GOT3 (cell line): Measurements from ENCODE around the gene KCNT1.

Experiments used
- DNase-seq: peaks from one replicate; lab custom pipeline; 2025; ENCODE audit warnings: mixed read lengths; lab: John Stamatoyannopoulos, UW

KCNT1 gene

DNA sequence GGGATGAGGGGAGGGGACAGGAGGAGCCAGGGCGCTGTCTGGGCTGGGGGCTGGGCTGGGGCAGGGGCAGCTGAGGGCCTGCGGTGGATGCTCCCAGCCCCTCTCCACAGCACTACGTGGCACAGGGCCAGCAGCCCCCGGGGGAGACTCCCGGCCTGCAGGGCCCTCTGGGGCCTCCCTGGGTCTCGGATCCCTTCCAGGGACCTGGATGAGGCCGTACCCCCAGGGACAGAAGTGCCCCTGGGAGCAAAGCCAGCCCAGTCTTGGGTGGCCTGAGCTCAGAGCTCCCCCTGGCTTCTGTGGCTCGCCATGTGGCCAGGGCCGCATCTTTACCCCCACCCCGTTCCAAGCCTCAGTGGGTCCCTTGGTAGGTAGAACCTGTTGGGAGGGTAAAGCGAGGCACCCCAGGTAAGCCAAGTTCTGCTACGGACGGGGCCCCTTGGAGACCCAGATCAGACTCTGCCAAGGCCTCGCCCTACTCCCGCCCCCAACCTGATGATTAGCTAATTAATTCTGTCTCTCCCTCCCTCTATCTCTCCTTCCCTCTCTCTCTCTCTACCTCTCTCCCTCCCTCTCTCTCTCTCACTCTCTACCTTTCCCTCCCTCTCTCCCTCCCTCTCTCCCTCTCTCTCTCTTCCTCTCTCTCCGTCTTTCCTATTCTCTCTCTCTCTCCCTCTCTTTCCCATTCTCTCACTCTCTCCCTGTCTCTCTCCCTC is 24.3 kb downstream of the KCNT1 start:
- DNase-seq: no peak

- DNase-seq: no peak
Observed at GRCh38 chr9:135727257-135727875, 25.4 kb downstream of the KCNT1 start.

DNA sequence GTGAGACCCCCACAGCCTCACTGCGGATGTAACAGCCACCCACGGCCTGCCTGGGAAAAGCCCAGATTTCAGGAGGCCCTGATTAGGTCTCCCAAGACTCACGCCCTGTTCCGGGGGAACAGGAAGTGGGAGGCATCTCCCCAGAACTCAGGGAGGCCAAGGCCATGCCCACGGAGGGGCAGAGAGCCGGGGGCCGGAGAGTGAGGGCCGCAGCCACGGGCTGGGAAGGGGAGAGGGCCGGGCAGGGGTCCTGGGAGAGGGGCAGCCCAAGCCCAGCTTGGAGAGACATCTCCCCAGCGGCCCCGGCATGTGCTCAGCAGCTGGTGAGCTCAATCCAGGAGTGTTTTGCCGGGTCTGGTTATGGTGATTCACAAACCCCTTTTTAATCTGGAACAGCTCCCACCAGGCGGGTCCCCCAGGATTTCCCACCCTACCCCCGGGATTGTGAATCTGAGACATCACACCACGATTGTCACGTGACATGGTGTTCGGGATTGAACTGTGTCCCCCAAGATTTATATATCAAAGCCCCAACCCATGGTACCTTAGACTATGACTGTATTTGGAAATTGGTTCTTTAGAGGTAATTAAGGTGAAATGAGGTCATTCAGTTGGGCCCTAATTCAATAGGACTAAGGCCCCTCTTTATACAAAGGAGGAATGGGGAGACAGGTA is 26.6 kb downstream of the KCNT1 start:
- no peak for DNase-seq

DNA sequence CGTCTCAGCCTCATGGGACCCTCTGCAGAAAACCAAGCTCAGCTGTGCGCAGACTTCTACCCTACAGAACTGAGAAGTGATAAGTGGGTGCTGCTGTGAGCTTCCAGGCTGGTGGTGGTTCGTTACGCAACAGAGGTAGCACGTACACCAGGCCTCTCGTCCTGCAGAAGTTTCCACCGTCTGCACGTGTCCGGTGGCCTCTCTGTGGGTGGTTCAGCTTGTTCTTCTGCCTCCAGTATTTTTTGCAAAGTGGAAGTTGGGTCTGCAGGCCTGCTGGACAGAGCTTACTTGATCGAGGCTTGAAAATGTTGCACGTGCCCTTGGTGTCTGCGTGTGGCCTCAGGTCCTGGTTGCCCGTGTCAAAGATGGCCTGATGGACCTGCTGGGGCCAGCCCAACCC is 27.5 kb downstream of the KCNT1 start:
- DNase-seq: no peak

DNA sequence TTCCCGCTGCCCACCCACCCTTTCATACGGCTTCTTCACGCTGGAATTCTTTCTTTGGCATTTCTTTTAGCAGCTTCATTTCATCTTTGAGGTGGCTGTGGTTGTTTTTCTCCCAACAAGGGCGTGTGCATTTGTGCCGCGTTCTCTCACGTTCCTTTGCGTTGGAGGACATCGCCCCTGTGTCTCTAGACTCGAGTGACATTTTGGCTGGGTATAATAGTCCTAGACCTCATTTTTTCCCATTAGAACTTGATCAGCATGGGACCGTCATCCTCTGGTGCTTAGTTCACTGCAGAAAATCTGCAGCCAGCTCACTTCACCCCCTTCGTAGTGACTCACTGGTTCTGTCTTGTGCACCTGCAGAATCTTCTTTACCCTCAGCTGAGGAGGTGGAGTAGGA is 29.5 kb downstream of the KCNT1 start:
- no peak for DNase-seq

GRCh38 chr9:135732569-135733257 is 30.7 kb downstream of the KCNT1 start:
- DNase-seq: no peak

GRCh38 chr9:135734616-135735144 is 32.7 kb downstream of the KCNT1 start:
- no peak for DNase-seq

DNA sequence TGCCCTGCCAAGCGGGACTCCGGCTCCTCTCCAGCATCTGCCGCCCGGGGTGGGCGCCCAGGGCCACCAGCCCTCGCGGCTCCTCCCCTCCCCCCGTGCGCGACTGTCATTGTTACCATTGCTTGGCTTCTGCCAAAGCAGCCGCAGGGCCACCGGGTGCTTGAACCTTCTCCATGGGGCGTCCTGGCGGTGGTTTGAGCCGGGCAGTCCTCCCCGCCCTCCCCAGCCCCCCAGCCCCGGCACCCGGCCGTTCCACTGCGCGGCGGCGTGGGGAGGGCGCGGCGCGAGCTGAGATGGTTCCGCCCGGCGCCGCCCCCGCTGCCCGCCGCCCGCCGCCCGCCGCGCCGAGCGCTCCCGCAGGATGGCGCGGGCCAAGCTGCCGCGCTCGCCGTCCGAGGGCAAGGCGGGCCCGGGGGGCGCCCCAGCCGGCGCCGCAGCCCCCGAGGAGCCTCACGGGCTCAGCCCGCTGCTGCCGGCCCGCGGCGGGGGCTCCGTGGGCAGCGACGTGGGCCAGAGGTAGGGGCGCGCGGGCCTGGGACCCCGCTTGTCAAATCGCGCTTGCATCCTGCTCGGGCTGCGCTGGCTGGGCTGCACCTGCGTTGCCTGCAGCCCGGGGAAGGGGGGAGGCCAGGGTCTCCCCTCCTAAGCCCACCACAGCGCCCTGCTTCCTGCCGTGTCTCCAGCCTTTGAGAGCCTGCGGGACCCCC is 34.4 kb downstream of the KCNT1 start:
- no peak for DNase-seq

DNA sequence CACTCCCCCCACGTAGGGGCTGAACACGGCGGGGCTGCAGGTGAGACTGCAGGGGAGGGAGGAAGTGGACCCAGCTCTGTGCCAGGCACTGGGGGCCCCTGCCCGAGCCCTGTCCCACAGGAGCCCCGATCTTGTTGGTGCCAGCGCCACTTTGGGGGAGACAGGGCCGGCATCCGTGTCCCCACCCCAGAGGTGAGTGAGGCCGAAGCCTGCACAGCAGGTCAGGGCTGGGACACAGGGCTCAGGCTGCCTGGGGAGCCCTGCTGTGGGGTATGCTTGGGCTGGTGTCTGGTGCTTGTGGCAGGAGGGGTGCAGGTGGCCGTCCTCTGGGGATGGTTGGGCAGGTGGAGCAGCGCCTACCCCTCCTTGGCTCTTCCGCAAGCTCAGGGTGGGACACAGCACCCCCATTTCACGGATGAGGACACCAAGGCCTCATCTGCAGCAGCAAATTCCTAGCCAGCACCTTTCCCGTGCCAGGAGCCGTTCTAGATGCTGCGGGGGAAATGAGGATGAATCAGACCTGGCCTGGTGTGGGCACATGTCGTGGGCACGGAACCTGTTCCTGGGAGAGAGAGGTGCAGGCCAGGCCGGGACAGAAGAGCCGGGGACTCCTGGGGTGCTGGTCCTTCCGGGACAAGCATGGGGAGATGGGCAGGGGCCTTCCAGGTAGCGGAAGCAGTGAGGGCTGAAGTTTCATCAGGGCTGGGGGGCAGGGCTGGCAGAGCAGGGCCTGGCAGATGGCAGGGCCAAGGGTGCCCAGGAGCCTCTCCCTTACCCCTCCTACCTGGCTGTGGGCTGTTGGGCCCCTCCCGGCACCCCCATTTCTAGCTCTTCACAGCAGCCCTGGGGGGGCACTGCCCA is 35.2 kb downstream of the KCNT1 start:
- no peak for DNase-seq

GRCh38 chr9:135737840-135738521 is 36.0 kb downstream of the KCNT1 start:
- DNase-seq: no peak

DNA sequence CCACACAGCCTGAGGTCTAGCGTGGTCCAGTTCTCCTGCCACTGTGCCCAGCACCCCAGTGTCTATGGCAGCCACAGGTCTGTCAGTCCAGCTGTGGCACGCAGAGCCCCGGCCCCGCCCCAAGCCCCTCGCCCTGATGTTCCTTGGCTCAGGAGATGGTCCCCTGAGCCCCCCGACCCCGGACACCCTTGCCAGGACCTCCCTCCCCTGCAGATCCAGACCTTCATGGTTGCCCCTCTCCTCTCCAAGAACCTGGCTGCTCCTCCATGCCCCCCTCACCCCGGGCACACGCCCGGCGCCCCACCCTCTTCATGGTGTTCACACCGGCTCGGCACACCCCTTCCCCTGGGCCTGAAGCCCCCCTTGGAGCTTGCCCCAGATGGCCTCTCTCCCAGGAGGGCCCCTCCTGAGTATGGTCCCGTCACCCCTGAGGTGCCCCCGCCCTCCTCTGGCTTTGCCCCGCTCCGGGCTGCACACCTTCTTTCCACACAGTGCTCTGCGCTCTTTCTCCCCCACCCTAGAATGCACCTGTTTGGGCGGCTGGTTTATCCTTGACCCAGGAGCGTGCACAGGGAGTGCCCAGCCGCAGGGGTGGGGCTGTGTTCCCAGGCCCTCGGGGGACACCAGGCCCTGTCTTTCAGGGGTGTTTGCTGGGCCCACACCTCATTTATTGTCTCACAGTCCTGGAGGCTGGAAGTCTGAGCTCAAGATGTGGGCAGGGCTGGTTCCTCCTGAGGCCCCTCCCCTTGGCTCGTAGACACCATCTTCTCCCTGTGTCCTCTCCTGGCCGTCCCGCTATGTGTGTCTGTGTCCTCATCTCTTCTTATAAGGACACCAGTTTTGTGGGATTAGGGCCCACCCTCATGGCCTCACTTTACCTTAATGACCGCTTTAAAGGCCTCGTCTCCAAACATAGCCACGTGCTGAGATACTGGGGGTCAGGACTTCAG is 37.6 kb downstream of the KCNT1 start:
- no peak for DNase-seq

DNA sequence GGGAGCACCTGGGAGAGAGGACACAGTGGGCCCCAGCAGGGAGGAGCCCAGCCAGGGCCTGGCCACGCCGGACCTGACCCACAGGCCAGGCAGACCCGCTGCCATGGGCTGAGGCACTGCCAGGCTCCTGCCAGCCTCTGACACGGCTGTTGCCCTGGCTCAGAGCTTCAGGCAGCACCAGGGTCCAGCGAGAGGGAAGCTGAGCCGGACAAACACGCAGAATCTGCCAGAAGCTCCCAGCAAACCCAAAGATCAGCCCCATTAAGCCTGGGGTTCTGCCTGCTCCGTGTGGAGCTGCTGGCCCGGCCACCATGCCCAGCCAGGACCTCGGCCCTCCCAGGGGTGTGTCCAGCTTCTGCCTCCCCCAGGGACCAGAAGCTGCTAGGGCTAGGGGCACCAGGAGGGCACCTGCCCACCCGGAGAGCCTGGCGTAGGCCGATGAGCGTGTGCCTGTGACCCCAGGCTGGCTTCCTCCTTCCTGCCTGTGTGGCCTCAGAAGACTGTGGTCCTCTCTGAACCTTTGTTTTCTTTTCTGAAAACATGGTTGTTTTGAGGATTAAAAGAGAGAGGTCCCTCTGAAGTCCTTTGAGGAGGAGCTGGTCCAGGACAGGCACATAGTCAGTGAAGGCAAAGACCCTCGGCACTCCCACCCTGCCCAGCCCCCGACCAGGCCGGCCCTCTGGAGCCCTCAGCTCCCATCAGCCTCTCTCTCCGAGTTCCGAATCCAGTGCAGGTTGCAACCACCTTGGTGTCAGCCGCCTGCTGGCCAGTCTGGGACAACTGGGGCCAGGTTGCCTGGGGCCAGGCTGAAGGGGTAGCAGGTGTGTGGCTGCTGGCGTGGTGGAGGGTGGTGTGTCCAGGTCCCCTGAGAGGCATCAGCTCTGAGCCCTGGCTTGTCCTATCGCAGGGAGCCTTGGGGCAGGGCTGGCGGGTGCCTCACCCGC is 39.6 kb downstream of the KCNT1 start:
- DNase-seq: no peak

- no peak for DNase-seq
Observed at GRCh38 chr9:135743021-135743420, 41.0 kb downstream of the KCNT1 start.

DNA sequence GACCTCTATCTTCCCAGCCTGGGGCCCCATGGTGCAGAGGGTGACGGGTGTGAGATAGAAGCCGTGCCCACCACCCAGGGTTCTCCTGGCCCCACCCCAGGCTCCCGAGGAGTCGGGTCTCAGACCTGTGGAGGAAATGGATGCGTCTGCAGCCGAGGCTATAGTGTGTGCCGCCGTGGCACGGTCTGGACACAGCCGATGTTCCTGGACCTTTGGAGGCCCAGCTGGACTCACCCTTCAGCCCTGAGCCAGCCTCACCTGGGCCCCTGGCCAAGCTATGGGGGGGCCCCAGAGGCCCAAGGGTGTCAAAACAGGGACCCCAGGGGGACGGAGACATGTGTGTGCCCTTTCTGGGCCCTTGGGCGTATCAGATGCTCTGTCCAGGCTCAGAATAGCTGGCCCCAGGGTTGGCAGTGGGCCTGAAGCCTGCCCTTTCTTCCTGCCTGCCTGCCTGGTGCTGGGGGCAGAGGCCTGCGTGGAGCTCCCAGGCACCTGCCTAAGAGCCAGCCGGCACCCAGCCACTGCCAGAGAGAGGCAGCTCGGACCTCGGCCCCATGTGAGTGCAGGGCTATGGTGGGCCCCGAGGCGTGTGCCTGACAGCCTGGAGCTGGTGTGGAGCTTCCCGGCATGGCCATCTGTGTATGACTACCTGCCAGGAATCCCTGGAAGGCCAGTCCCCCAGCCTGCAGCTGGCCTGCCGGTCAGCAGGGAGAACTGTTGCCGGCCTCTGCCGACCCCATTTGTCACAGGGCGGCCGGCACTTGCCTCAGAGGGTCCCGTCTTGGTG is 41.8 kb downstream of the KCNT1 start:
- no peak for DNase-seq

DNA sequence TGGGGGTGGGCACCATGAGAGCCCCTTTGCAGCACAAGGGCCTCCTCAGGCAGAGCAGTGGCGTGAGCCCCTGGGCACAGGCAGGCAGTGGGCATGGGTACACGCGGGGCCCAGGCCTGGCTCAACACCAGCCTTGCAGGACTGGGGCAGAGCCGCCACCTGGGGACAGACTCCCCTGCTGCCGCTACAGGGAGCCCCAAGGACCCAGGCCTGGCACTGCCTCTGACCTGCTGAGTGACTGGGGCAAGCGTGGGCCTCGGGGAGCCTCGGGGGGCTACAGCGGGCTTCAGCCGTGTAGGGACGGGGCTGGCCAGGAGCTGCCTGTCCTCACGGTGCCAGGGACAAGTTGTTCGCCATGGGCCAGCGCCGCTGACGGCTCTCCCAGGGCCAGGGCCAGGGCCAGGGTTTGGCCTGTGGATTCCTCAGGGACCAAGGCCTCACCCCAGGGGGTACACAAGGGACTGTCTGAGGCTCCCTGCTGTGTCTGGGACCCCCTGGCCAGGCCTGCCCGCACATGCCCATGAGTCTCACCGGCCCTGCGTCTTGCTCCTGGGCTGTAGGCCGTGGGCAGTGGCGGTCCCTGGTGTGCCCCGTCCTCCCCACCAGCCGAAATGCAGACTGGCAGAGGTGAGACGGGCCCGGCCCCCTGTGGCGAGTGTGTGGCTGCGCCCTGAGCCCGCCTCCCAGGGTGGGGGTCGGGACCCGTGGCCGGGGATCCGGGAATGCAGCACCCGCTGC is 42.5 kb downstream of the KCNT1 start:
- no peak for DNase-seq

- DNase-seq: no peak
Observed at GRCh38 chr9:135745189-135745588, 43.2 kb downstream of the KCNT1 start.
